Left ventricle myocardium inferior (tissue), 1 donor: ENCODE data around the gene NSG1. TPM values are rescaled to one million over a fixed set of nuclear protein-coding genes. Genes with fewer than 3 reads are reported as not detected.

Source experiments
- DNase-seq: peaks from one replicate; pipeline ENCODE4 v3.0.0-alpha.2; 2020
- H3K27ac ChIP-seq: fragments of 200-600 bp; replicated peaks from 2 replicates; pipeline ENCODE4 v1.8.0; 2021
- H3K27me3 ChIP-seq: fragments of 200-600 bp; 2 replicates; pipeline ENCODE4 v1.8.0; 2021; ENCODE audit warnings: low read depth
- H3K36me3 ChIP-seq: fragments of 200-600 bp; 2 replicates; pipeline ENCODE4 v1.8.0; 2021
- H3K4me1 ChIP-seq: fragments of 200-600 bp; 2 replicates; pipeline ENCODE4 v1.8.0; 2021
- H3K4me3 ChIP-seq: fragments of 200-600 bp; 2 replicates; pipeline ENCODE4 v1.8.0; 2021; ENCODE audit warnings: mild to moderate bottlenecking, moderate library complexity
- H3K9me3 ChIP-seq: fragments of 200-600 bp; replicated peaks from 2 replicates; pipeline ENCODE4 v1.8.0; 2021
- intact Hi-C: fragments of 100-400 bp; cut with micrococcal nuclease; formaldehyde crosslinking; loops from one replicate; pipeline ENCODE4 v1.11.0; 2022
- total RNA-seq: library from RNA; stranded (reverse); fragmentation: NEBNext Ultra II Directional; extraction: Animal tissue kit (Norgen Biotek cat#: 25700); gene quantifications from one replicate; pipeline ENCODE4 v1.2.1, GENCODE V29; 2021
- TF ChIP-seq, protein P1 (sequence below): fragments of 200-600 bp; IDR thresholded peaks from 2 replicates; pipeline ENCODE4 v1.8.0; 2021; ENCODE audit warnings: antibody characterized with exemption, mild to moderate bottlenecking, borderline replicate concordance
- donor health status: DM: no; HTN: yes; CAD: no; lungs with severe emphysema.

The NSG1 gene
- total RNA-seq, 1 donor from 2014 or later = 14.3 TPM

DNA sequence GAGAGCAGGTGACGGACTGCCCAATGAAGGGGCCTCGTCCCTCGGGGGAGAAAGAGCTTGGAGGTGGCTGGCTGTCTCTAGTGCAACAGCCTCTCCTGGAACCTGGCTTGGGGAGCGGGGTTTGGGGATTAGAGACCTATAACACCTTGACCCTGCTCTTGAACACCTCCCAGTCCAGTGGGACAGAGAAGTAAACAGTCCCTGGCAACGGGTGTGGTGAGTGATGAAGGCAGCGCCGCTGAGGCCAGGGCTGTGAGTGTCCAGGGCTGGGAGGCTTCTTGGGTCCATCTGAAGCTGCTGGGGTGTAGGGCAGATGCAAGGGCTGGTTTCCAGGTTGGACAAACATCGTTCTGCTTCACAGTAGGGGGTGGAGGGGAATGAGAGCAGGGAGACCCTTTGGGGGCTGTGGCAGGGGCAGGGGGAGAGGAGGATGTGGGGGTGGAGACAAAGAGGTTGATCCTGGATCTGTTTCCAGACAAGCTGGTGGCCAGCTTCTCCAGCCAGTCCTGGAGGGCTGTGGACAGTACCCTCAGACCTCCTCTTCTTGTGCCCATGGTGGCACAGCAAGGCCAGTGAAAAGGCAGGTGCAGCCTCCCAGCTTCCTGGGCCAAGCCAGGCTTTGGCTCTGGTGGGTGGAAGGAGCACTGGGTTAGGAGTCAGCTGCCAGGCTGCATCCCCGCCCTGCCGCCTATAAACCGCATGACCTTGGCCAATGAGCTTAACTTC, 3.8 kb downstream of the NSG1 start:
- Histone ChIP-seq H3K27ac (no peak overlapping the region), H3K4me1 (peaks cover 30% of the 10 kb centered on the region), H3K27me3 (peaks cover 99% of the 10 kb centered on the region), H3K36me3 (no peaks in the 10 kb centered on the region), H3K4me3 (no peak overlapping the region), H3K9me3 (no peaks in the 10 kb centered on the region)
- intact Hi-C loops = no loop called here
- TF ChIP-seq, protein P1, sequence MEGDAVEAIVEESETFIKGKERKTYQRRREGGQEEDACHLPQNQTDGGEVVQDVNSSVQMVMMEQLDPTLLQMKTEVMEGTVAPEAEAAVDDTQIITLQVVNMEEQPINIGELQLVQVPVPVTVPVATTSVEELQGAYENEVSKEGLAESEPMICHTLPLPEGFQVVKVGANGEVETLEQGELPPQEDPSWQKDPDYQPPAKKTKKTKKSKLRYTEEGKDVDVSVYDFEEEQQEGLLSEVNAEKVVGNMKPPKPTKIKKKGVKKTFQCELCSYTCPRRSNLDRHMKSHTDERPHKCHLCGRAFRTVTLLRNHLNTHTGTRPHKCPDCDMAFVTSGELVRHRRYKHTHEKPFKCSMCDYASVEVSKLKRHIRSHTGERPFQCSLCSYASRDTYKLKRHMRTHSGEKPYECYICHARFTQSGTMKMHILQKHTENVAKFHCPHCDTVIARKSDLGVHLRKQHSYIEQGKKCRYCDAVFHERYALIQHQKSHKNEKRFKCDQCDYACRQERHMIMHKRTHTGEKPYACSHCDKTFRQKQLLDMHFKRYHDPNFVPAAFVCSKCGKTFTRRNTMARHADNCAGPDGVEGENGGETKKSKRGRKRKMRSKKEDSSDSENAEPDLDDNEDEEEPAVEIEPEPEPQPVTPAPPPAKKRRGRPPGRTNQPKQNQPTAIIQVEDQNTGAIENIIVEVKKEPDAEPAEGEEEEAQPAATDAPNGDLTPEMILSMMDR = no peak
- DNase-seq = no peak

DNA sequence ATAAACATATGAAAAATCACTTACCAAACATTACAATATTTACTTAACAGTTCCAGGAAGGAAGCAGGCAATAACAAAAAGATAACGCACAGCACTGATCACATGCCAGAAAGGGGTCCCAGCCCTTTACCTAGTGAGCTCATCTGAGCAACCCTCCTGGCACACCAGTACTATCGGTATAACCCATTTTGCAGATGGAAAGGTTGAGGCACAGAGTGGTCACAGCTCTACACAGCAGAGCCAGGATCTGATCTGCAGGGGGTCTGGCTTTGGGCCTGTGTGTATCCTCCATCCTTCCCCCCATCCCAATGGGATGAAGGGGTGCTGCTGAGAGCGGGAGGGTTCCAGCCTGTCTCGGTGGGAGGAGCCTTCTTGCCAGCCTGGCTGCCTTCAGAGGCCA, 5.0 kb downstream of the NSG1 start:
- Histone ChIP-seq H3K36me3 (no peaks in the 10 kb centered on the region), H3K4me3 (no peak overlapping the region), H3K4me1 (peaks cover 19% of the 10 kb centered on the region), H3K9me3 (no peaks in the 10 kb centered on the region), H3K27ac (no peak overlapping the region), H3K27me3 (peaks cover 99% of the 10 kb centered on the region)
- TF ChIP-seq, protein P1 = no peak
- intact Hi-C loops = no loop called here
- DNase-seq = no peak

DNA sequence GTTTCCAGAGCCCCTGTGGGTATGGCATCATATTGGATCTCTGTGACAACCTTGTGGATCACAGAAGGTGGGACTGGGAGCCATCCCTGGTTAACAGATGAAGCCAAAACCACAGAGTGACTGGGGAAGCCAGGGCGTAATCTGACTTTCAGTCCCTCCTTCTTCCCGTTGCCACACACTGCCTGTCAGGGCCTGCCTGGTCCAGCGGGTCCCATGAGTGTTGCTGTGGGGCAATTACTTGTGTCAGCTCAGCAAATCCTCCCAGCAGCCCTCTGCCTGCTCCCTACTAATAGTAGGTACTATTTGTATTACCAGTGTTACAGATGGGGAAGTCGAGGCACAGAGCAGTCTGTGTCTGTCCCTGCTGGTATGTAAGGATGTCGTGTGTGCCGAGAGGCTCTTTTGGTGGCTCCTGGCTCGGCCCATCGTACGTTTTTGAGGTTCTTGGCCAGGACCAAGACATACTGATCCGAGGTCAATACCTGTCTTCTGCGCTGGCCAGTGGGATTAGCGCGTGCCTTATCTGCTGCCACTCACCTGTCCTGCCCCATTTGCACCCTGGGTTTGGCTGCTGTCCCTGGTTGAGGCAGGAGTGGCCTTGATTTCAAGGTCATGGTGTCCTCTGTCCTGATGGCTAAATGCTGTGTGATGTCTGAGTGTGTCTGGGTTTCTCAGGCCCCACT, 5.7 kb downstream of the NSG1 start:
- Histone ChIP-seq H3K9me3 (no peaks in the 10 kb centered on the region), H3K36me3 (no peaks in the 10 kb centered on the region), H3K27me3 (peaks cover 99% of the 10 kb centered on the region), H3K4me3 (no peak overlapping the region), H3K27ac (no peak overlapping the region), H3K4me1 (peaks cover 12% of the 10 kb centered on the region)
- TF ChIP-seq, protein P1 = no peak
- no peak for DNase-seq
- intact Hi-C loops = no loop called here

DNA sequence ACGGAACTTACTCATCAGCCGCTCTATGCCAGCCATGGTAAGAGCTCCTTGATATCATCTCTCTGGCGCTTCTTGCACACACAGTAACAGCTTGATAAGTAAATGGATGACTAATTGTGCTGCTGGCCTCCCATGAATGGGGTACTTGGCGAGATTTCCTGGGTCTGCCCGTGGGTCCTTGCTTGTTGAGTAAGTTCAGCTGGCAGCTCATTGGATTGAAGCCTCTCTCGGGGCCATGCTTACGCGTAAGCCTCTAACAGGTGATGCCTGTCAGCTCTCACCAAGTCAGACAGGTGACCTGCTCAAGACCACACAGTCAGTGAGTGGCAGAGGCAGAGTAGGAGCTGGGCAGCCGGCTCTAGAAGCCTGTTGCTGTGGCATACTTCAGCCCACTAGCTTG, 7.7 kb downstream of the NSG1 start:
- no peak for DNase-seq
- Histone ChIP-seq H3K36me3 (no peaks in the 10 kb centered on the region), H3K4me3 (no peak overlapping the region), H3K4me1 (no peaks in the 10 kb centered on the region), H3K27ac (no peak overlapping the region), H3K27me3 (peaks cover 99% of the 10 kb centered on the region), H3K9me3 (peaks cover under 1% of the 10 kb centered on the region)
- intact Hi-C loops = no loop called here
- TF ChIP-seq, protein P1 = no peak

DNA sequence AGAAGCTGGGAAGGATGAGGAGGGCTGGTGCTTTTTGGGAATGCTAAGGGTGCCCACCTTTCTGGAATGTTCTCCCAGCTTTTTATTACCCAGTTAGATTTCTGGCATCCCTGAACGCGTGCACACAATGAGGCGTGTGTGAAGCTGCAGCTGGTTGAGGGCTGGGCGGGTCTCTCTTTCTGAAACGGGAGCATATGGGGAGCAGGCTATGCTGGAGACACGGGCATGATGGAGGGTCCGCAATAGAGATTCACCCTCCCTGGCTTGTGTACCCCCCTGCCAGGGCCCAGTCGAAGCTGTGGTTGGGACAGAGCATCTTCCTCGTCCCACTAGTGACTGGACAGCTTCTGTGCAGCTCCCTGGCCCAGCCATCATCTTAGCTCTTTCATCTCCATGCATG, 8.5 kb downstream of the NSG1 start:
- DNase-seq = no peak
- H3K27me3 ChIP-seq = peaks cover 99% of the 10 kb centered on the region
- no peak overlapping the region for H3K27ac ChIP-seq
- no peaks in the 10 kb centered on the region for H3K36me3 ChIP-seq
- H3K4me3 ChIP-seq = no peak overlapping the region
- no peaks in the 10 kb centered on the region for H3K4me1 ChIP-seq
- TF ChIP-seq, protein P1 = no peak
- peaks cover 8% of the 10 kb centered on the region for H3K9me3 ChIP-seq
- intact Hi-C loops = no loop called here
